Transverse colon (tissue), 3 donors: ENCODE measurements around the gene MESP1.

Source experiments
- CTCF ChIP-seq, 5 experiments: fragments of 200-600 bp in 3 of 5; fragments of 450-650 bp in 2 of 5; sonication (generic) in 3 of 5; IDR thresholded peaks; 1 replicate in 2 of 5; 2 replicates in 3 of 5; pipeline ENCODE4 v1.5.1; 2016 to 2017; ENCODE audit warnings: antibody characterized with exemption in 5 of 5, inconsistent platforms in 3 of 5, mild to moderate bottlenecking in 2 of 5, moderate library complexity in 1 of 5
- POLR2A ChIP-seq: fragments of 450-650 bp; IDR thresholded peaks from one replicate; pipeline ENCODE4 v1.6.1; 2016; ENCODE audit warnings: antibody characterized with exemption, mild to moderate bottlenecking, moderate library complexity

GRCh38 chr15:89758981-89759380, 7.9 kb upstream of the MESP1 start:
- TF ChIP-seq CTCF (IDR thresholded peaks at IDR 0.05) (no peak), POLR2A (no peak)
